Colonic mucosa (tissue), 4 donors: ENCODE results near the gene PCED1B. TPM values are rescaled to one million over a fixed set of nuclear protein-coding genes. Genes with fewer than 3 reads are reported as not detected.

ENCODE experiments used
- DNase-seq: peaks from one replicate; pipeline ENCODE4 v3.0.0-alpha.2; 2020
- H3K27ac ChIP-seq: fragments of 200-600 bp; one replicate; pipeline ENCODE4 v1.8.0; 2021
- H3K27me3 ChIP-seq: fragments of 200-600 bp; one replicate; pipeline ENCODE4 v1.8.0; 2021
- H3K36me3 ChIP-seq: fragments of 200-600 bp; one replicate; pipeline ENCODE4 v1.8.0; 2021
- H3K4me1 ChIP-seq: fragments of 200-600 bp; one replicate; pipeline ENCODE4 v1.8.0; 2021; ENCODE audit warnings: mild to moderate bottlenecking
- H3K4me3 ChIP-seq: fragments of 200-600 bp; one replicate; pipeline ENCODE4 v1.8.0; 2021
- H3K9ac ChIP-seq, 2 donors: one replicate each; pipeline ENCODE4 v1.7.0; 2013; ENCODE audit warnings: control low read depth in 2 of 2, low read depth in 2 of 2, low read length in 2 of 2
- H3K9me3 ChIP-seq: fragments of 200-600 bp; one replicate; pipeline ENCODE4 v1.8.0; 2021
- intact Hi-C: fragments of 100-400 bp; cut with DNase I; formaldehyde crosslinking; loops from one replicate; pipeline ENCODE4 v1.14.1; 2022
- total RNA-seq, 2 donors: library from RNA; stranded (reverse); fragmentation: NEBNext Ultra II Directional in 1 of 2; extraction: Animal tissue kit (Norgen Biotek cat#: 25700) in 1 of 2; gene quantifications; one replicate each; pipeline ENCODE4 v1.2.1, GENCODE V29; 2021
- TF ChIP-seq, protein P1 (sequence below): fragments of 200-600 bp; IDR thresholded peaks from one replicate; pipeline ENCODE4 v1.8.0; 2022; ENCODE audit warnings: antibody characterized with exemption, mild to moderate bottlenecking
- donor health status: healthy.
- donor health status: DM: no; HTN: no; CAD: no.
- donor health status: DM: no; HTN: no; CAD: no.

PCED1B gene
- total RNA-seq, 2 donors from 2014 or later = 1.8 to 2.1 TPM

- H3K27me3 ChIP-seq = no peaks in the 10 kb centered on the region
- H3K36me3 ChIP-seq = no peaks in the 10 kb centered on the region
- H3K4me3 ChIP-seq = no peak overlapping the region
- no peak for DNase-seq
- no peak overlapping the region for H3K27ac ChIP-seq
- TF ChIP-seq, protein P1, sequence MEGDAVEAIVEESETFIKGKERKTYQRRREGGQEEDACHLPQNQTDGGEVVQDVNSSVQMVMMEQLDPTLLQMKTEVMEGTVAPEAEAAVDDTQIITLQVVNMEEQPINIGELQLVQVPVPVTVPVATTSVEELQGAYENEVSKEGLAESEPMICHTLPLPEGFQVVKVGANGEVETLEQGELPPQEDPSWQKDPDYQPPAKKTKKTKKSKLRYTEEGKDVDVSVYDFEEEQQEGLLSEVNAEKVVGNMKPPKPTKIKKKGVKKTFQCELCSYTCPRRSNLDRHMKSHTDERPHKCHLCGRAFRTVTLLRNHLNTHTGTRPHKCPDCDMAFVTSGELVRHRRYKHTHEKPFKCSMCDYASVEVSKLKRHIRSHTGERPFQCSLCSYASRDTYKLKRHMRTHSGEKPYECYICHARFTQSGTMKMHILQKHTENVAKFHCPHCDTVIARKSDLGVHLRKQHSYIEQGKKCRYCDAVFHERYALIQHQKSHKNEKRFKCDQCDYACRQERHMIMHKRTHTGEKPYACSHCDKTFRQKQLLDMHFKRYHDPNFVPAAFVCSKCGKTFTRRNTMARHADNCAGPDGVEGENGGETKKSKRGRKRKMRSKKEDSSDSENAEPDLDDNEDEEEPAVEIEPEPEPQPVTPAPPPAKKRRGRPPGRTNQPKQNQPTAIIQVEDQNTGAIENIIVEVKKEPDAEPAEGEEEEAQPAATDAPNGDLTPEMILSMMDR = no peak
- H3K9me3 ChIP-seq = no peaks in the 10 kb centered on the region
- H3K4me1 ChIP-seq = no peaks in the 10 kb centered on the region
- intact Hi-C loops = no loop called here
- no peak overlapping the region for H3K9ac ChIP-seq
Measured at GRCh38 chr12:47120736-47121135, 41.3 kb downstream of the PCED1B start.

DNA sequence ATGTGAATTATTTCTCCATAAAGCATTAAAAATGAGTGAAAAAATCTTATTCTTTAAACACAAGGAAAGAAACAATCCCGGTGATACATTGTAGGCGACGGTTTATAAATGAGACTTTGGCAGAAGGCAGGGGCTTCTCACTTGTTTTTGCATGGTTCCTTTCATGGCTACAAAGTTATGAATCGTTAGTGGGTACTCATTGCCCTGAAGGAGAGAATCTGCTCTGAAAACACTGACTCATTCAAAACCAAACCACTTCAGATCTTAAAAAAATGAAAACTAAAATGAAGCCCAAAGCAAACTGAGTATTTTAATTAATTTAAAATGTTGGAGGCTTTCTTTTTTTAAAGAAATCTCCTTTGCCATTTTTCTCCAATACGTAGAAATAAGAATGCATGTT lies 41.7 kb downstream of the PCED1B start:
- no peaks in the 10 kb centered on the region for H3K4me1 ChIP-seq
- TF ChIP-seq, protein P1 = no peak
- intact Hi-C loops = no loop called here
- H3K4me3 ChIP-seq = no peak overlapping the region
- H3K9me3 ChIP-seq = no peaks in the 10 kb centered on the region
- H3K36me3 ChIP-seq = no peaks in the 10 kb centered on the region
- no peak overlapping the region for H3K27ac ChIP-seq
- no peak for DNase-seq
- no peaks in the 10 kb centered on the region for H3K27me3 ChIP-seq
- H3K9ac ChIP-seq = no peak overlapping the region

DNA sequence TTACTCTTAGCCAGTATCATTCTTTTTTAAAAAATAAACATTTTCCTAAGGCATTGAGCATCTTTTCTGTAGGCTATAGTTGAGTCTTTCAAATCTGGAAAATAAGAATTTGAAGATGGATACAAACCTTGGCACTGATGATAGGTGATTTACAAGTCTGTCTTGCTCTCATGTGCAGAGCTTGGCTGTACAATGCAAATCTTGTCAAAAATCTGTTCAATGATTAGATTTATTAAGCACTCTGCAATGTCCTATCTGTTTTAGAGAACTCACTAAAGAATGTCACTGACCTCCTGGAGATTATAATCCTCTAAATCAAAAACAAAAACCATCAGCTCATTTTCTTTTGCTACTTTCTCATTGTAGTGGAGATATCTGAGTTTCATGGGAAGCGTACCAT lies 43.2 kb downstream of the PCED1B start:
- DNase-seq = no peak
- no peak overlapping the region for H3K27ac ChIP-seq
- intact Hi-C loops = no loop called here
- H3K9me3 ChIP-seq = no peaks in the 10 kb centered on the region
- no peaks in the 10 kb centered on the region for H3K27me3 ChIP-seq
- H3K4me3 ChIP-seq = no peak overlapping the region
- no peaks in the 10 kb centered on the region for H3K36me3 ChIP-seq
- TF ChIP-seq, protein P1 = no peak
- no peak overlapping the region for H3K9ac ChIP-seq
- H3K4me1 ChIP-seq = no peaks in the 10 kb centered on the region

- DNase-seq = no peak
- Histone ChIP-seq H3K9me3 (no peaks in the 10 kb centered on the region), H3K27ac (no peak overlapping the region), H3K4me1 (no peaks in the 10 kb centered on the region), H3K36me3 (no peaks in the 10 kb centered on the region), H3K4me3 (no peak overlapping the region), H3K9ac (no peak overlapping the region), H3K27me3 (no peaks in the 10 kb centered on the region)
- TF ChIP-seq, protein P1 = no peak
- intact Hi-C loops = no loop called here
Measured at GRCh38 chr12:47123730-47124129, 44.3 kb downstream of the PCED1B start.

- intact Hi-C loops = no loop called here
- TF ChIP-seq, protein P1 = no peak
- no peaks in the 10 kb centered on the region for H3K4me1 ChIP-seq
- no peaks in the 10 kb centered on the region for H3K9me3 ChIP-seq
- H3K36me3 ChIP-seq = no peaks in the 10 kb centered on the region
- no peak overlapping the region for H3K4me3 ChIP-seq
- no peaks in the 10 kb centered on the region for H3K27me3 ChIP-seq
- no peak overlapping the region for H3K27ac ChIP-seq
- no peak overlapping the region for H3K9ac ChIP-seq
- DNase-seq = no peak
Measured at GRCh38 chr12:47124451-47124850, 45.0 kb downstream of the PCED1B start.

GRCh38 chr12:47126246-47126645 lies 46.8 kb downstream of the PCED1B start:
- Histone ChIP-seq H3K9me3 (no peaks in the 10 kb centered on the region), H3K27ac (no peak overlapping the region), H3K4me3 (no peak overlapping the region), H3K36me3 (no peaks in the 10 kb centered on the region), H3K4me1 (no peaks in the 10 kb centered on the region), H3K27me3 (no peaks in the 10 kb centered on the region), H3K9ac (no peak overlapping the region)
- TF ChIP-seq, protein P1 = no peak
- DNase-seq = no peak
- intact Hi-C loops = no loop called here
